OCI-M2 (cell line): Measurements from ENCODE around the gene TRIM44.

ENCODE experiments used
- DNase-seq: peaks from one replicate; lab custom pipeline; 2025; ENCODE audit not compliant: unreplicated experiment; lab: John Stamatoyannopoulos, UW

Gene TRIM44

GRCh38 chr11:35785287-35786167, 123.0 kb downstream of the TRIM44 start:
- no peak for DNase-seq

- no peak for DNase-seq
These were observed 123.6 kb downstream of the TRIM44 start for GRCh38 chr11:35786188-35786587.

GRCh38 chr11:35787013-35787504, 124.5 kb downstream of the TRIM44 start:
- no peak for DNase-seq

GRCh38 chr11:35787626-35788025, 125.1 kb downstream of the TRIM44 start:
- DNase-seq: no peak

GRCh38 chr11:35791088-35791958, 128.7 kb downstream of the TRIM44 start:
- no peak for DNase-seq

- no peak for DNase-seq
These were observed 129.7 kb downstream of the TRIM44 start for GRCh38 chr11:35792148-35792845.

GRCh38 chr11:35792846-35793192, 130.2 kb downstream of the TRIM44 start:
- no peak for DNase-seq

- no peak for DNase-seq
These were observed 131.8 kb downstream of the TRIM44 start for GRCh38 chr11:35794333-35794732.

GRCh38 chr11:35794850-35795249, 132.3 kb downstream of the TRIM44 start:
- DNase-seq: no peak

- DNase-seq: no peak
These were observed 134.0 kb downstream of the TRIM44 start for GRCh38 chr11:35796562-35796961.

GRCh38 chr11:35798423-35798822, 135.8 kb downstream of the TRIM44 start:
- no peak for DNase-seq

GRCh38 chr11:35798983-35799382, 136.4 kb downstream of the TRIM44 start:
- no peak for DNase-seq

GRCh38 chr11:35799655-35800054, 137.1 kb downstream of the TRIM44 start:
- no peak for DNase-seq

- DNase-seq: no peak
These were observed 138.7 kb downstream of the TRIM44 start for GRCh38 chr11:35800970-35801953.

- no peak for DNase-seq
These were observed 139.6 kb downstream of the TRIM44 start for GRCh38 chr11:35802221-35802620.

GRCh38 chr11:35802672-35803071, 140.1 kb downstream of the TRIM44 start:
- DNase-seq: no peak

GRCh38 chr11:35803115-35803514, 140.5 kb downstream of the TRIM44 start:
- no peak for DNase-seq

GRCh38 chr11:35804451-35805040, 142.0 kb downstream of the TRIM44 start:
- DNase-seq: no peak

- DNase-seq: no peak
These were observed 147.0 kb downstream of the TRIM44 start for GRCh38 chr11:35809561-35809960.
